PC-3 (cell line): ENCODE results near the gene BAX. TPM values are rescaled to one million over a fixed set of nuclear protein-coding genes. Genes with fewer than 3 reads are reported as not detected.
A peak's percentile ranks its signal among the peaks of the same experiment; 100 is the strongest.

Experiments
- ATAC-seq: fragments of 200-7000 bp; cut with Tn5 transposase; 2 replicates; pipeline ENCODE4 v1.9.1; 2020; ENCODE audit warnings: mild to moderate bottlenecking, moderate library complexity
- BruUV-seq: library from RNA; stranded (reverse); fragments of 400-500 nt; replicated peaks from 2 replicates; lab custom pipeline; 2021; lab: Mats Ljungman, UMichigan
- CTCF ChIA-PET: fragments of 300-600 bp; sonication (Branson Sonifier 250); formaldehyde crosslinking; loops from one replicate; lab custom pipeline; 2022; ENCODE audit warnings: antibody characterized with exemption; lab: Charles Lee
- POLR2A ChIA-PET: fragments of 300-600 bp; sonication (Branson Sonifier 250); formaldehyde crosslinking; loops from one replicate; lab custom pipeline; 2022; ENCODE audit warnings: antibody characterized with exemption; ENCODE audit not compliant: unreplicated experiment; lab: Charles Lee
- DNase-seq: peaks from one replicate; pipeline ENCODE4 v3.0.0-alpha.2; 2015
- H2AFZ ChIP-seq: fragments of 300-600 bp; sonication (generic); 2 replicates; pipeline ENCODE4 v1.6.0; 2016; ENCODE audit warnings: antibody characterized with exemption, low read length
- H3F3A ChIP-seq: fragments of 300-600 bp; sonication (generic); one replicate; pipeline ENCODE4 v1.6.0; 2017; ENCODE audit warnings: antibody characterized with exemption, low read length, control low read depth, mild to moderate bottlenecking; ENCODE audit not compliant: unreplicated experiment
- H3K27ac ChIP-seq: fragments of 300-600 bp; sonication (generic); 2 replicates; pipeline ENCODE4 v1.5.1; 2016; ENCODE audit warnings: mild to moderate bottlenecking, low read length
- H3K27me3 ChIP-seq: fragments of 300-600 bp; sonication (generic); 2 replicates; pipeline ENCODE4 v1.6.1; 2016; ENCODE audit warnings: low read length, mixed read lengths
- H3K36me3 ChIP-seq: fragments of 300-600 bp; sonication (generic); 2 replicates; pipeline ENCODE4 v1.6.1; 2016; ENCODE audit warnings: low read depth, mixed run types, low read length, mixed read lengths
- H3K4me1 ChIP-seq: fragments of 300-600 bp; sonication (generic); 2 replicates; pipeline ENCODE4 v1.5.1; 2016; ENCODE audit warnings: low read length; ENCODE audit not compliant: insufficient read depth
- H3K4me2 ChIP-seq: fragments of 300-600 bp; sonication (generic); 2 replicates; pipeline ENCODE4 v1.6.0; 2016; ENCODE audit warnings: low read length
- H3K4me3 ChIP-seq: fragments of 300-600 bp; sonication (generic); 2 replicates; pipeline ENCODE4 v1.5.1; 2016; ENCODE audit warnings: mild to moderate bottlenecking, low read length, mixed read lengths
- H3K79me2 ChIP-seq: fragments of 300-600 bp; sonication (generic); 2 replicates; pipeline ENCODE4 v1.6.1; 2017; ENCODE audit warnings: low read length, mixed read lengths
- H3K9ac ChIP-seq: fragments of 300-600 bp; sonication (generic); 2 replicates; pipeline ENCODE4 v1.6.0; 2016; ENCODE audit warnings: mild to moderate bottlenecking, low read length
- H3K9me2 ChIP-seq: fragments of 300-600 bp; sonication (generic); replicated peaks from 2 replicates; pipeline ENCODE4 v1.6.1; 2016; ENCODE audit warnings: mixed run types, low read length, mixed read lengths
- H3K9me3 ChIP-seq: fragments of 300-600 bp; sonication (generic); 2 replicates; pipeline ENCODE4 v1.6.1; 2016; ENCODE audit warnings: low read length, mixed read lengths
- H4K20me1 ChIP-seq: fragments of 300-600 bp; sonication (generic); 2 replicates; pipeline ENCODE4 v1.6.1; 2016; ENCODE audit warnings: low read length, mixed read lengths
- CTCF ChIP-seq: fragments of 300-600 bp; sonication (generic); conservative IDR thresholded peaks from 2 replicates; pipeline ENCODE4 v1.5.1; 2017; ENCODE audit warnings: antibody characterized with exemption, low read depth, mild to moderate bottlenecking, low read length
- EZH2 ChIP-seq: fragments of 300-600 bp; sonication (generic); IDR thresholded peaks from one replicate; pipeline ENCODE4 v1.6.1; 2017; ENCODE audit warnings: antibody characterized with exemption, mild to moderate bottlenecking, low read length; ENCODE audit not compliant: unreplicated experiment
- EZH2phosphoT487 ChIP-seq: fragments of 300-600 bp; sonication (generic); IDR thresholded peaks from 2 replicates; pipeline ENCODE4 v1.6.1; 2018; ENCODE audit warnings: mild to moderate bottlenecking, antibody characterized with exemption, low read length, borderline replicate concordance
- intact Hi-C: fragments of 100-400 bp; cut with micrococcal nuclease; formaldehyde crosslinking; loops from 2 replicates; pipeline ENCODE4 v1.9.0; 2023
- total RNA-seq: library from RNA; depleted of rRNA; stranded (reverse); fragments of >200 nt; gene quantifications from 2 replicates; pipeline ENCODE4 v1.2.3, GENCODE V29; 2014

The BAX gene
- total RNA-seq, 1 experiment from 2014 or later, result 44.8 TPM

GRCh38 chr19:48997972-48998371 is 43.3 kb downstream of the BAX start:
- DNase-seq, result peak; percentile 63
- ChIA-PET POLR2A (no interaction called here), CTCF (interaction anchor here (0.7 to 0.8 kb wide), 2 partner anchors 19 to 100 kb away, joined by 3 to 9 read pairs; no protein-coding TSS in a partner anchor)
- Histone ChIP-seq H3K9ac (no peak overlapping the region), H3K9me3 (no peaks in the 10 kb centered on the region), H2AFZ (no peak overlapping the region), H3K27ac (no peak overlapping the region), H3K4me1 (peaks cover 6% of the 10 kb centered on the region; the same call in 1 of the 2 replicates), H3K4me3 (no peak overlapping the region), H3K4me2 (no peak overlapping the region), H3K9me2 (no peaks in the 10 kb centered on the region), H4K20me1 (0 out of 2 replicates have a peak, but pooled peaks cover 4% of the 10 kb centered on the region), H3K36me3 (no peaks in the 10 kb centered on the region; the same call in 1 of the 2 replicates), H3K79me2 (peaks cover 46% of the 10 kb centered on the region), H3K27me3 (no peaks in the 10 kb centered on the region), H3F3A (no peaks in the 10 kb centered on the region)
- intact Hi-C loops, result loop anchor here (10.0 kb wide), 1 partner anchor 77 kb away; the partner anchor contains the start of gene KCNA7
- no TSS peak for BruUV-seq
- ATAC-seq, result no peak
- no peak for TF ChIP-seq EZH2
- no peak for TF ChIP-seq EZH2phosphoT487
- peak; percentile 71 for TF ChIP-seq CTCF

- H3K36me3 ChIP-seq, result peaks cover 6% of the 10 kb centered on the region
- H3K9me3 ChIP-seq, result no peaks in the 10 kb centered on the region
- no peak overlapping the region for H3K27ac ChIP-seq
- H4K20me1 ChIP-seq, result 0 out of 2 replicates have a peak, but pooled peaks cover 4% of the 10 kb centered on the region
- no peak overlapping the region for H2AFZ ChIP-seq
- peaks cover 6% of the 10 kb centered on the region; the same call in 1 of the 2 replicates for H3K4me1 ChIP-seq
- POLR2A ChIA-PET, result no interaction called here
- ATAC-seq, result peak; percentile 45; the same call in 1 of the 2 replicates
- H3K79me2 ChIP-seq, result peaks cover 35% of the 10 kb centered on the region
- no peak overlapping the region for H3K4me3 ChIP-seq
- intact Hi-C loops, result loop anchor here (10.0 kb wide), 1 partner anchor 75 kb away; the partner anchor contains the start of gene KCNA7
- peak; percentile 51 for DNase-seq
- BruUV-seq, result no TSS peak
- no peak overlapping the region for H3K4me2 ChIP-seq
- TF ChIP-seq EZH2, result no peak
- peak; percentile 68 for TF ChIP-seq CTCF
- H3F3A ChIP-seq, result no peaks in the 10 kb centered on the region
- H3K27me3 ChIP-seq, result no peaks in the 10 kb centered on the region
- CTCF ChIA-PET, result interaction anchor here (0.5 to 1.3 kb wide), 3 partner anchors 74 to 773 kb away, joined by 5 to 6 read pairs (median 6); no protein-coding TSS in a partner anchor
- no peaks in the 10 kb centered on the region for H3K9me2 ChIP-seq
- H3K9ac ChIP-seq, result no peak overlapping the region
Measured at GRCh38 chr19:48999481-49000325, 45.0 kb downstream of the BAX start.

- H3F3A ChIP-seq, result no peaks in the 10 kb centered on the region
- peaks cover 10% of the 10 kb centered on the region for H3K36me3 ChIP-seq
- H3K4me3 ChIP-seq, result no peak overlapping the region
- H3K9me2 ChIP-seq, result no peaks in the 10 kb centered on the region
- H3K4me2 ChIP-seq, result no peak overlapping the region
- intact Hi-C loops, result no loop called here
- DNase-seq (no peak), ATAC-seq (no peak)
- H3K9me3 ChIP-seq, result no peaks in the 10 kb centered on the region
- no peaks in the 10 kb centered on the region for H3K79me2 ChIP-seq
- no peak overlapping the region for H3K9ac ChIP-seq
- no TSS peak for BruUV-seq
- H2AFZ ChIP-seq, result no peak overlapping the region
- no peak for TF ChIP-seq CTCF
- no peak for TF ChIP-seq EZH2phosphoT487
- no peak for TF ChIP-seq EZH2
- H3K27me3 ChIP-seq, result no peaks in the 10 kb centered on the region
- no peaks in the 10 kb centered on the region for H3K4me1 ChIP-seq
- no peak overlapping the region for H3K27ac ChIP-seq
- no peaks in the 10 kb centered on the region for H4K20me1 ChIP-seq
- CTCF ChIA-PET, result no interaction called here
- POLR2A ChIA-PET, result no interaction called here
Measured at GRCh38 chr19:49004133-49004532, 49.5 kb downstream of the BAX start.
